Stomach (tissue), 4 donors: Measurements from ENCODE around the gene FLYWCH2.

ENCODE experiments used
- EP300 ChIP-seq: sonication (generic); formaldehyde crosslinking; IDR thresholded peaks from one replicate; pipeline ENCODE4 v1.6.1; 2017; ENCODE audit warnings: antibody characterized with exemption
- POLR2A ChIP-seq, 4 donors: fragments of 450-650 bp; IDR thresholded peaks; one replicate each; pipeline ENCODE4 v1.6.1; 2016; ENCODE audit warnings: antibody characterized with exemption in 4 of 4, control low read depth in 2 of 4, mild to moderate bottlenecking in 1 of 4, moderate library complexity in 1 of 4
- POLR2AphosphoS5 ChIP-seq, 3 donors: sonication (generic); formaldehyde crosslinking; IDR thresholded peaks; one replicate each; pipeline ENCODE4 v1.6.1; 2016; ENCODE audit warnings: antibody characterized with exemption in 3 of 3
- TF ChIP-seq, protein P1 (sequence below), 7 experiments: fragments of 450-650 bp in 4 of 7; fragments of 200-600 bp in 3 of 7; sonication (generic) in 3 of 7; IDR thresholded peaks; one replicate each; pipeline ENCODE4 v1.5.1; 2016 to 2019; ENCODE audit warnings: antibody characterized with exemption in 7 of 7, control low read depth in 2 of 7, mild to moderate bottlenecking in 1 of 7

DNA sequence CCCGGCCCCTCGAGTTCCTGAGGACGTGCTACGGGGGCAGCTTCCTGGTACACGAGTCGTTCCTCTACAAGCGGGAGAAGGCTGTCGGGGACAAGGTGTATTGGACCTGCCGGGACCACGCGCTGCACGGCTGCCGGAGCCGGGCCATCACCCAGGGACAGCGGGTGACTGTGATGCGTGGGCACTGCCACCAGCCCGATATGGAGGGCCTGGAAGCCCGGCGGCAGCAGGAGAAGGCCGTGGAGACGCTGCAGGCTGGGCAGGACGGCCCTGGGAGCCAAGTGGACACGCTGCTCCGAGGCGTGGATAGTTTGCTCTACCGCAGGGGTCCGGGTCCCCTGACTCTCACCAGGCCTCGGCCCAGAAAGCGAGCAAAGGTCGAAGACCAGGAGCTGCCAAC lies 50.1 kb downstream of the FLYWCH2 start:
- TF ChIP-seq, protein P1, sequence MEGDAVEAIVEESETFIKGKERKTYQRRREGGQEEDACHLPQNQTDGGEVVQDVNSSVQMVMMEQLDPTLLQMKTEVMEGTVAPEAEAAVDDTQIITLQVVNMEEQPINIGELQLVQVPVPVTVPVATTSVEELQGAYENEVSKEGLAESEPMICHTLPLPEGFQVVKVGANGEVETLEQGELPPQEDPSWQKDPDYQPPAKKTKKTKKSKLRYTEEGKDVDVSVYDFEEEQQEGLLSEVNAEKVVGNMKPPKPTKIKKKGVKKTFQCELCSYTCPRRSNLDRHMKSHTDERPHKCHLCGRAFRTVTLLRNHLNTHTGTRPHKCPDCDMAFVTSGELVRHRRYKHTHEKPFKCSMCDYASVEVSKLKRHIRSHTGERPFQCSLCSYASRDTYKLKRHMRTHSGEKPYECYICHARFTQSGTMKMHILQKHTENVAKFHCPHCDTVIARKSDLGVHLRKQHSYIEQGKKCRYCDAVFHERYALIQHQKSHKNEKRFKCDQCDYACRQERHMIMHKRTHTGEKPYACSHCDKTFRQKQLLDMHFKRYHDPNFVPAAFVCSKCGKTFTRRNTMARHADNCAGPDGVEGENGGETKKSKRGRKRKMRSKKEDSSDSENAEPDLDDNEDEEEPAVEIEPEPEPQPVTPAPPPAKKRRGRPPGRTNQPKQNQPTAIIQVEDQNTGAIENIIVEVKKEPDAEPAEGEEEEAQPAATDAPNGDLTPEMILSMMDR (IDR thresholded peaks at IDR 0.05), result no peak
- no peak for TF ChIP-seq POLR2AphosphoS5 (IDR thresholded peaks at IDR 0.05)
- TF ChIP-seq POLR2A (IDR thresholded peaks at IDR 0.05), result no peak
- TF ChIP-seq EP300, result no peak
